OCI-M2 (cell line): ENCODE measurements around the gene RPL21.

Source experiments
- DNase-seq: peaks from one replicate; lab custom pipeline; 2025; ENCODE audit not compliant: unreplicated experiment; lab: John Stamatoyannopoulos, UW

Gene RPL21

GRCh38 chr13:27257648-27258253 is 6.4 kb downstream of the RPL21 start:
- DNase-seq, result no peak

- no peak for DNase-seq
These were observed 7.5 kb downstream of the RPL21 start for GRCh38 chr13:27258637-27259386.

- no peak for DNase-seq
These were observed 8.5 kb downstream of the RPL21 start for GRCh38 chr13:27259831-27260230.

- DNase-seq, result no peak
These were observed 10.0 kb downstream of the RPL21 start for GRCh38 chr13:27261396-27261795.

- DNase-seq, result no peak
These were observed 12.1 kb downstream of the RPL21 start for GRCh38 chr13:27263438-27263837.

GRCh38 chr13:27264181-27264580 is 12.8 kb downstream of the RPL21 start:
- DNase-seq, result no peak

GRCh38 chr13:27264648-27265047 is 13.3 kb downstream of the RPL21 start:
- DNase-seq, result no peak

- DNase-seq, result no peak
These were observed 15.6 kb downstream of the RPL21 start for GRCh38 chr13:27266917-27267316.

GRCh38 chr13:27267596-27267995 is 16.2 kb downstream of the RPL21 start:
- DNase-seq, result no peak

GRCh38 chr13:27269114-27269665 is 17.8 kb downstream of the RPL21 start:
- no peak for DNase-seq

- no peak for DNase-seq
These were observed 19.5 kb downstream of the RPL21 start, which contains the start of gene RASL11A for GRCh38 chr13:27270594-27271520. RASL11A (plus strand) TSS chr13:27270830; CDS start chr13:27270945, 115 bp downstream.

GRCh38 chr13:27271570-27272096 is 20.3 kb downstream of the RPL21 start:
- no peak for DNase-seq

GRCh38 chr13:27273658-27274425 is 22.5 kb downstream of the RPL21 start:
- DNase-seq, result no peak

GRCh38 chr13:27274631-27275030 is 23.3 kb downstream of the RPL21 start:
- no peak for DNase-seq

- no peak for DNase-seq
These were observed 24.8 kb downstream of the RPL21 start for GRCh38 chr13:27276188-27276587.

- no peak for DNase-seq
These were observed 28.1 kb downstream of the RPL21 start for GRCh38 chr13:27279506-27279905.

- no peak for DNase-seq
These were observed 28.8 kb downstream of the RPL21 start for GRCh38 chr13:27280009-27280656.

- no peak for DNase-seq
These were observed 29.5 kb downstream of the RPL21 start for GRCh38 chr13:27280841-27281240.

- DNase-seq, result no peak
These were observed 30.1 kb downstream of the RPL21 start for GRCh38 chr13:27281420-27281819.
